Stomach (tissue), 4 donors: ENCODE results near the gene DHRSX.

ENCODE experiments used
- CTCF ChIP-seq, 7 experiments: fragments of 450-650 bp in 4 of 7; fragments of 200-600 bp in 3 of 7; sonication (generic) in 3 of 7; IDR thresholded peaks; one replicate each; pipeline ENCODE4 v1.5.1; 2016 to 2019; ENCODE audit warnings: antibody characterized with exemption in 7 of 7, control low read depth in 2 of 7, mild to moderate bottlenecking in 1 of 7
- EP300 ChIP-seq: sonication (generic); formaldehyde crosslinking; IDR thresholded peaks from one replicate; pipeline ENCODE4 v1.6.1; 2017; ENCODE audit warnings: antibody characterized with exemption
- POLR2AphosphoS5 ChIP-seq, 3 donors: sonication (generic); formaldehyde crosslinking; IDR thresholded peaks; one replicate each; pipeline ENCODE4 v1.6.1; 2016; ENCODE audit warnings: antibody characterized with exemption in 3 of 3

DNA sequence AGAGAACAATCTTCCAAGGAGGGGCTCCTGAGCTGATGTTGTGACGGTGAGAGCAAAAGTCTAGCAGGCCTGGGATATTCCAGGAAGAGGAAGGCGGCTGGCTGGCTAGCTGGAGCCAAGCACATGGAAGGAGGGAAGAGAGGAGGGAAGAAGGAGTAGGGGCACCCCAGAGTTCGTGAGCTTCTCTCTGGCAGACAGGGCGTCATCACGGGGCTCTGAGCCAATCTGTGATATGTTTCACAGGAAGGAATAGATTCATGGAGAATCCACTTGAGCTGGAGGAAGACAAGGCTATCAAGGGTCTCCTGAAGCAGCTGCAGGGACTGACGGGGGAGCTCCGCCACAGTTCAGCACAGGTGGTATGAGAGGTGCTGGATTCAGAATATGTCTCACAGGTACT lies 73.6 kb downstream of the DHRSX start:
- no peak for TF ChIP-seq CTCF (IDR thresholded peaks at IDR 0.05)
- no peak for TF ChIP-seq EP300
- no peak for TF ChIP-seq POLR2AphosphoS5 (IDR thresholded peaks at IDR 0.05)
